HG03066 (cell line): Measurements from ENCODE around the gene OTOP1.
"Not testable (repeated sequence)": the region's sequence is repeated elsewhere in the genome, so short reads cannot be mapped to it uniquely, and the experiment has no call there.

Experiments used
- ATAC-seq: cut with Tn5 transposase; IDR thresholded peaks from one replicate; pipeline ENCODE4 v1.9.1; 2021; ENCODE audit warnings: low read depth; ENCODE audit not compliant: unreplicated experiment

Gene OTOP1

DNA sequence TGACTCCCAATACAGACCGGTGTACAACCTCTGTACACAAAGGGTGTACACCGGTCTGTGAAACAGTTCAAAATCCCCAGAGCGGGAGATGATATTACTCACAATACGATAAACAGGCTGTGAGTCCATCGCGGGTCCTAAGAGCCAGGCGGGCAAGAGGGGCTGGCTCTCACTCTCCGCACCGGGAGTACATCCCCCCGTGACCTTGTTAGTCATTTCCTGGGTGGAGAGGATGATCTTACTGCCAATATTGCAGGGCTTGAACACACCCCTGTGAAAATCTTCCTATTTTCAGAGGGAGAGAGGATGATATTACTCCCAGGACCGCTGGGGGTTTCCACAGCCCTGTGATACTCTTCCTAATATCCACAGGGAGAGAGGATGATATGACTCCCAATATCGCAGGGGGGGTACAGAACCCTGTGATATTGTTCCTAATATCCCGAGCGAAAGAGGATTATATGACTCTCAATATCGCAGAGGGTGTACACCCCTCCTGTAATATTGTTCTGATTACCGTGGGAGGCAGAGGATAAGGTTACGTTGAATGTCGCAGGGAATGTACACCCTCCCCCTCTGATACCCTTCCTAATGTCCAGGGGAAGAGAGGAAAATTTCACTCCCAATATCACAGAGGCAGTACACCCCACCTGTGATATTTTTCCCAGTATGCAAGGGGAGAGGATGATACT, 60.9 kb downstream of the OTOP1 start:
- ATAC-seq: not testable (repeated sequence)

DNA sequence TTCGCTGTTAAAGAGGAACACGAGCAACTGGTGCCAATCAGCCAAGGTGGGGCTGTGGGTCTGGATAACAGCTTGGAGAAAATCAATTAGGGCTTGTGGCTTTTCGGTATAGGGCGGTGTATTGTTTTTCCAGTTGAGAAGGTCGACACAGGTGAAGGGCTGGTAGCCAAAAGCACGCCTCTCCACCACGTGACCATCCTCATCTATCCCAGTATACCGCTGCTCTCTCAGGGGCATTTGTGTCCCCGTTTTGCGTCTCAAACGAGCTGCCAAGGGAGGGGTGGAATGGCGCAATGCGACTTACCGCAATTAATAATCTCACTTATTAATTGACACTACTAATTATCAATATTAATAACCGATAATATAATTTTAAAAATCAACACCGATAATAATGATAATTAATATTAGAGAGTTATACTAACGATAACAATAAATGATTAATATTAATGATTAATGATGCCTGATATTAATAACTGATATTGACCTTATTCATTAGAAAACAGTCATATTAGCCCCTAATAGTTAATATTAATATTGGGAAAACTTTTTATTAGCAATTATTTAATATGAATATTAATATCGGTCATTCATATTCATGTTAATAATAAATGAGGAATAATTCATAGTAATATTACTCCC, 62.1 kb downstream of the OTOP1 start:
- ATAC-seq: not testable (repeated sequence)

DNA sequence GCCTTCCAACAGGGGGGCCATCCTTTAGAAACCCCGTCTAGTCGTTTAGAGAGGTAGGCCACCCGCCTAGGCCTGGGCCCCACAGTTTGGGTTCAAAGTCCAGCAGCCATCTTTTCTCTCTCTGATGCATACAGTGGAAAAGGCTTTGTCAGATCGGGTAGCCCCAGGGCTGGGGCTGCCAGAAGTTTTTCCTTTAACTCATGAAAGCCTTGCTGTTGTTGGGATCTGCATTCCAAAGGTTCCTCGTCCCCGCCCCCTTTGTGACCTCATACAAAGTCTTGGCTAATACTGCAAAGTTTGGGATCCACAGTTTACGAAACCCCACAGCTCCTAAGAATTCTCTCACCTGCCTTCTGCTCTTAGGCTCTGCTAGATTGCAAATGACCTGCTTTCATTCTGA, 64.5 kb downstream of the OTOP1 start:
- not testable (repeated sequence) for ATAC-seq

DNA sequence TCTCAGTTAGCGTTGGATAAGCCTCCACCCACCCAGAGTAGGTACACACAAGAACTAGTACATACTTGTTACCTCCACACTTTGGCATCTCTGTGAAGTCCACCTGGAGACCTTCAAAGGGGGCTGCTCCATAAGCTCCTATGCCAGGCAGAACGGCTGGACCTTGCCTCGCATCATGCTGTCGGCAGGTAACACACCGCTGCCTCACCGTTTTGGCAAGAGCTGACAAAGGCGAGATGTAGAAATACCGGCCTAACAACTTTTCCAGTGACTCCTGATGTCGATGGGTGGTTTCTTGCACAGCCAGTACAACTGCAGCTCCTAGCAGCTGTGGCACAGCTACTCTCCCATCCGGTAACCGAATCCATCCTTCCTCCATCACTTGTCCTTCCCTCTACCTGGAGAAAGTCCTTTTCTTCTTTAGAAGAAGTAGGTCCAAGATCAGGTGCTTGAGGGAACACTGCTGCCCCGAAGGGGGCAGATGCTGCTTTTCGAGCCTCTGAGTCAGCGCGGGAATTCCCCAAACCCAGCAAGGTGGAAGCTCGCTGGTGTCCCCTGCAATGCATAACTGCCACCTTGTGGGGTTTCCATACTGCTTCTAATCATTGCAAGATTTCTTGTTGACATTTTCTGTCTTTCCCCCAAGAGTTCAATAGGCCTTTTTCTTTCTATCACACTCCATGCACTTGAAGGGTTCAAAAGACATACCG, 65.6 kb downstream of the OTOP1 start:
- not testable (repeated sequence) for ATAC-seq

- ATAC-seq: not testable (repeated sequence)
Measured at GRCh38 chr4:4145622-4146021, 81.1 kb downstream of the OTOP1 start.

- not testable (repeated sequence) for ATAC-seq
Measured at GRCh38 chr4:4143376-4143775, 83.4 kb downstream of the OTOP1 start.

DNA sequence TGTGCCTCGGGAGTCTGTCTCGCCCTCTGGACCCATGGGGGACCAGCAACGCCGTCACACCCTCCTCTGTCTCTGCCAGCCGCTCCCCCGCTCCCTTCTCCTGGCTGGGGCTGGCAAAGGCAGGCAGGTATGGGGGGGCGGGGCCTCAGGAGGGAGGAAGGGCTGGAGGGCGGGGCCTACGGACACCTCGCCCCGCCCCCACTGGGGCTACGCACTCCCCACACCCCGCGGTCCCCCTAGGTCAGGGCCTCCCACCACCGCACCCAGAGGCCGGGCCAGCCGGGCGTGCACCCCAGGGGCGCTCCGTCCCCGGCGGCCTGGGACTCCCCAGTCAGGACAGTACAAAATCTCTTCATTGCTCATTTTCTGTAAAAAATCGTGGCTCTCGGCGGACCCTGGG, 84.0 kb downstream of the OTOP1 start:
- ATAC-seq: not testable (repeated sequence)

DNA sequence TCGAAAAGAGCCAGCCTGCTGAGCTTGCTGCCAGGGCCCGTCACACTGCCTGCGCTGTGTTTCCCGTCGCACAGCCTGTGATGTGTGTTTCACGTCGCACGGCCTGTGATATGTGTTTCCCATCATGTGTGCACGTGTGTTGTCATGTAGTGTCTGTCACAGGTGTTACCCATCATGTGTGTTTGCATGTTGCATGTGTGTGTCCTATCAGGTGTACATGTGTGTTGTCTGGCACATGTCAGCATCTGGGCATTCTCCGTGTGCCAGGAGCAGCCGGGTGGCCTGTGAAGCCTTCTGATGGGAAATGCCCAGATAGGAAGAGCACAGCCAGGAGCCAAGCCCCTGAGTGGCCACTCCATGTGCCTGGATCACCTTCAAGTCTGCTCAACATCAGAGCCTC, 85.5 kb downstream of the OTOP1 start:
- not testable (repeated sequence) for ATAC-seq
